ENCODE measurements around the gene LTBP2.

LTBP2 gene

DNA sequence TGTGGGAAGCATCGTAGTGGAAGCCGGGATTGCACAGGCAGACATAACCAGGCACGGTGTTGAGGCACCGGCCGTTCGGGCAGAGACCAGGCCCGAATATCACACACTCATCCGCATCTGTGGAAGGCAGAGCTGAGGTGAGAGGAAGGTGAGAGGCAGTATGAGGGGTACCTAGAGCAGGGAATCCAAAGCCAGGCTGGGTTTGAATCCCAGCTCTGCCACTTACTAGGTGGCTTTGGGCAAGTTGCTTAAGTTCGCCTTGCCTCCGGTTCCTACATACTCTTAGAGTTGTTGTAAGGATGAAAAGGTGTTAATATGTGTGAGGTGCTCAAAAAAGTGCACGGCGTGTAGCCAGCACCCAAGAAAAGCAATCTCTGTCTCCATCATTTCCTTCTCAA is 108.1 kb downstream of the LTBP2 start:
- no peak for DNase-seq

- DNase-seq, result no peak
Measured at GRCh38 chr14:74503291-74503937, 108.6 kb downstream of the LTBP2 start.

GRCh38 chr14:74502236-74503019 is 109.6 kb downstream of the LTBP2 start:
- DNase-seq, result no peak

- no peak for DNase-seq
Measured at GRCh38 chr14:74501691-74502090, 110.3 kb downstream of the LTBP2 start.

GRCh38 chr14:74501135-74501614 is 110.9 kb downstream of the LTBP2 start:
- DNase-seq, result no peak

DNA sequence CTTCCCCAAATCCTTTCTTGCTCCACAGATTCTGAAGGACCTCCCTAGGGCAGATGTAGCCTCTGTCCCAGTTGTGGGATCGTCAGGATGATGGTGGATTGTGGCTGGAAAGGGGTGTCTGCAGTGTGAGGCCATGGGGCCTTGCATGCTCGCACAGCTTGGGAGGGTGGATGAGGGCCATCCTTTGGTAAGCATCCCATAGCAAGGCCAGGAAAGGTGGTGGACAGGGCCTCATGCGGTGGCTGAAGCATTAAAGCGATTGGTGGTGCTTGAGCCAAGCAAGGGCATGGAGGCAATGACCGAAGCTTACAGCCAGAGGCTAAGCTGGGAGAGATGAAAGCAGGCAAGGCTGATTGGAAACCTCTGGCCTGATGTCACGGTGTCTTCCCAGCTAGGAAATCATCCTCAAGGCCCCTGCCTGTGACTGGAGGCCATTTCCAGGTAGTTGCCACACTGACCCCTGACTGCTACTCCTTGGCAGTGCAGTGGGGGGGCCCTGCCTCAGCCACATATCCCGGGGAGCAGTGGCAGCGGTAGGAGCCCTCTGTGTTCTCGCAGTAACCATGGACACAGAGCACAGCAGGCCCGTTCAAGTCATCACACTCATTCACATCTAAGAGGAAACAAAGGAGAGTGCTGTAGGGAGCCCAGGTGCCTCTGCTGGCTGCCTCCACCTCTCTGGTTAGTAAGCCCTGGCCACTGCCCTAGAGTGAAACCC is 111.5 kb downstream of the LTBP2 start:
- DNase-seq, result no peak

GRCh38 chr14:74495356-74495755 is 116.7 kb downstream of the LTBP2 start:
- no peak for DNase-seq

DNA sequence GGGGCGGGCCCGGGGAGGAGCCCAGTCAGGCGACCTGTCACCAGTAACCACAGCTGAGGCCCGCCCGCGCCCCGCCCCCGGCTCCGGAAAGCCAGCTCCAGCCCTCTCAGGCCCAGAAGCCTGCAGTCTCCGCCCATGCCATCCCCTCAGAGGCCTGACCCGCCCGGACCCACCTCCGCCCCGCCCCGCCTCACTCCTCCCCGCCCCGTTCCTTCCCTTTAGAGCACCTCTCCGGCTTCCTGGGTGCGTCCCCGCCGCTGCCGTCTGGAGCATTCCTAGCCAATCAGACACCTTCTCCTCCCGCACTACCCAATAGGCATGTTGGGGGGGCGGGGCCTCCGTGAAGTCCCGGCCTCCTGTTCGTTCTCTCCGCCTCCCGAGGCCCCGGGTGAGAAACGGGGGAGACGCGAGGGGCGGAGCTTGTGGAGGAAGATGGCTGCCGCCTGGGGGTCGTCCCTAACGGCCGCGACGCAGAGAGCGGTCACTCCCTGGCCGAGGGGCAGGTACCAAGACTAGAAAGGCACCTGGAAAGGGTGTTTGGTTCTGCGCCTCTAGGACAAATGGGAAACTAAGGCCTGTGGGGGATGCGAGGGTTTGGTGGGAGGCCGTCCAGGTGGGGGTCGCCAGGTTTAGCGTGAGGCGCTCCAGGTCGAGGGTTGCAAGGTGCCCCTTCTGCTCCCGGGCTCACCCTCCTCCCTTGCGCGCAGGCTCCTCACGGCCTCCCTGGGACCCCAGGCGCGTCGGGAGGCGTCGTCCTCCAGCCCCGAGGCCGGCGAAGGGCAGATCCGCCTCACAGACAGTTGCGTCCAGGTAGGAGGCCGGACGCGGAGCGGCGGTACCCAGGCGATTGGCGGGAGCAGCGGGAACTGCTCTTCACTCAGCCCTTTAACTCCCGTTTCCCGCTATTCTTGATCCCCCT is 118.4 kb downstream of the LTBP2 start, which contains the start of gene ISCA2:
ISCA2 (plus strand) TSS at position 423 of the 919 bp plus-strand sequence; CDS start at position 433, 10 bp downstream.
- DNase-seq, result peak; percentile 100

DNA sequence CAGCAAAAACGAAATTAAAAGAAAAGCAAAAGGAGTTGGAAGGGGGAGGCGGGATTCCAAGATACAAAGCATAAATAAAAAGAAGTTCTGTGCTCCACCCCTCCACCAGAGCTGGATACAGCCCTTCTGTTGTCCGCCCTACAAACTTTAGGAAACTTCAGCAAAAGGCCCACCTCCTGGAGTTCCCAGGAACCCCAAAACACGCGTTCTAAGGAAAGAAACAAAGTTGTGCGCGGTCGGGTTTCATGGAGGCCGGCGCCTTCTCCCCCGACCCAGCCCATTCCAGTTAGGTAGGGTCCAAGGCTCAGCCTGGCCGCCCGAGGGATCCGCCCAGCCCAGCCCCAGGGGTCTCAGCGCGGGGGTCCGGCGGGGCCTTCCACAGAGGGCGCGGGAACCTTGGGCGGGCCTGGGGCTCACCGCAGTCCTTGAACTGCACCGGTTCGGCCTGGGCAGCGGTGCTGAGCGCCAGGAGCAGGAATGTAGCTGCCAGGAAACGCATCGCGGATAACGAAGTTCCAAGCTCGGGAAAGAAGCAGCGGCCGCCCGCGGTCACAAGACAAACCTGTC is 119.2 kb downstream of the LTBP2 start, which contains the start of gene NPC2:
NPC2 (minus strand) TSS at position 530 of the 567 bp plus-strand sequence; CDS start at position 499, 31 bp downstream.
- DNase-seq, result no peak

DNA sequence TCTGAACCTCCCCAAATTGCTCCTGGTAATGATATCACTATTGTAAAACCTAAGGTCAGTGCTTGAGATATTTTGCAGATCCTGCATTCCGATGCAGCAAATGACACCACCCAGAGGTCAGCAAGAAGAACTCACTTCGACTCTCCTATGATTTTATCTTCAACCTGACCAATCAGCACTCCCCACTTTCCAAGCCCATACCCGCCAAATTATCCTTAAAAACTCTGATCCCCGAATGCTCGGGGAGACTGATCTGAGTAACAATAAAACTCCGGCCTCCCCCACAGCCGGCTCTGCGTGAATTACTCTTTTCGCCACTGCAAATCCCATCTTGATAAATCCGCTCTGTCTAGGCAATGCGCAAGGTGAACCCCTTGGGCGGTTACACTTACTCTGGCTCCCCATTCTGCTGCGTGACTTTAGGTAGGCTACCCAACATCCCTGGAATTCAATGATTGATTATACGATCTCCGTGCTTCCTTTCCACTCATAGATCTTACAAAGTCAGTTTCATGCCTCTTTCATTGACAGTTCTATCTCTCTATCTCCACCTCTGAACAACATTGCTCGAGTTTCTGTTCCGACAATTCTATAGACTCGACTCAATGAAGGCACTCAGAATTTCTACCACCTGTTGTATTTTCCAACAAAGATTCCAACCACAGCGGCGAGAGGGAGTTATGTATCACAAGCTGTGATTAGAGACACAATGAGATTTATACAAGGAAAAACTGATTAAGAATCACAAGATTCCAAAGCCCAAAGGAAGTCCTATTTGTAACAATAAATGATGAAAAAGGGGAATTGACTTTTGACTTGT is 119.9 kb downstream of the LTBP2 start:
- DNase-seq, result peak; percentile 24

GRCh38 chr14:74490486-74490885 is 121.6 kb downstream of the LTBP2 start:
- DNase-seq, result no peak

DNA sequence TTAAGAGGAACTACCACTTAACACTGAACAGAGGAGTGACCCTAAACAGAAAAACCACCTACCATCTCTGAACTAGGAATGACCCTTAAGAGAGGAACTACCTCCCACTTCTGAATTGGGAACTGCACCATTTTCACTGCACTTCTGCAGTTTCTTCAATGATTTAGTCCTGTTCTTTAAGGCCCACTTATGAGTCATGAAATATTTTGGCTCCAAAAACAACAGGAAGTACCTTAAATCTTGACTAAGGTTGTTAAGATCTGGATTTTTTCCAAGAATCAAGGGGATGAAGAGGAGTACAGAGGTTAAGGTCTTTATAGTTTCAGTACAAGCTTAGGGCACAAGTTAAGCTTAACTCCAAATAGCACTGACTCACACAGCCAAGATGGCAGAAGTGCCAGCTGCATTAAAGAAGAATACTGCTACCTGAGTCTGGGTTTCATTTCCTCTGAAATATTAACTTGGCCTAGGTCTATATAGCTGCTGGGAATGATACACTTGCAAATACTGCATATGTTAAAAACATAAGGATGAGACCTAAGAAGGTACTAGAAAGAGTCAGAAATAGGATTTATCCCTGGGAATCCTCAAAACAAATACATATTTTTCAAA is 123.1 kb downstream of the LTBP2 start:
- DNase-seq, result no peak

- no peak for DNase-seq
Measured at GRCh38 chr14:74486164-74486563, 125.9 kb downstream of the LTBP2 start.

DNA sequence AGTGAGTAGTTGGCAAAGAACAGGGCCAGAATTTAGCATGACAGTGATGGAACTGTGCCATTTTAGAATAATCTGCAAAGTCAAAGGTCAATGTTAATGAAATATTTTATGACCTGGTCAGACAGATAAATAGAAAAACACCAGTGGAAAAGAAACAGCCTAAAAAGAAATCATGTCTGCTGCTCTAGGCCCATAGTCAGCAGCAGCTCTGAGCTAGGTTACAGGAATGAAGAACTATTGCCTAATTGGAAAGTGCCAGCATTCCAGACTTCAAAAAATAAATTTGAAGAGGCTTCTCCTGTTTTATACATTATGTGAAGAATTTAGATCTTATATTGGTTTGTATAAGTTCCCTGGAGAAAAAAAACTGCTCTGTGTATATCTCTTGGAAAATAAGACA is 128.7 kb downstream of the LTBP2 start:
- DNase-seq, result no peak

DNA sequence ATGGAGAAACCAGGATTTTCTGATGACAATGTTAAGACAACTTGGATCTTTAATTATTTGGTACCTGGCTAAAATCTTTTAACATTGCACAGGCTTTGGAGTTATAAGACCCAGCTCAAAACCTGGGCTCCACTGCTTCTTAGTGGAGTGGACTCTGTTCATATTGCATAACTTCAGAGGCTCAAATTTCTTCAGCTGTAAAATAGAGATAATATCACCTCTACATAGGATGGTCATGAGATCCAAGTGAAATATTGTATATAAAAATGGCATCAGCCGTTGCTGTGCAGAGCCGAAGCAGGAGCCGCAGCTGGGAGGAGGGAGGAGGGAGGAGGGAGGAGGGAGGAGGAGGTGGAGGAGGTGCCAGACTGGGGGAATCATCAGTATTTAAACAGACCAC is 129.5 kb downstream of the LTBP2 start:
- no peak for DNase-seq

DNA sequence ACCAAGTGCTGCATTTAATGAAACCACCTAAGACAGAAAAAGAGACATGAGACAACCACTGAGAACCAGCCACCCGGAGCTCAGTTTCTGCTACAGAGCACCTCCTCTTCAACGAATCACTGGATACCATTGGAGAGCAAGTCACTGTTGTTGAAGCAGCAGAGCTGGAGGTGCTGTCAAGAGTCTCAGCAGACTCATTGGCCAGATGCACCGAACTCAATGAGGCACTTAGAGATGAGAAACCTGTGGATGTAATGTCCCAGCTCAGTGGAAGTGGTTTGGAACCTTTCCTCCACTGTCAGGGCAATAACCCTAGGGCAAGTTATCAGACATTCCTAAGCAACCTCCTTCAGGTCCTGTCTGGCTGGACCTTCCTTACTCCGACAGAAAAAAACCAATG is 132.0 kb downstream of the LTBP2 start:
- no peak for DNase-seq

DNA sequence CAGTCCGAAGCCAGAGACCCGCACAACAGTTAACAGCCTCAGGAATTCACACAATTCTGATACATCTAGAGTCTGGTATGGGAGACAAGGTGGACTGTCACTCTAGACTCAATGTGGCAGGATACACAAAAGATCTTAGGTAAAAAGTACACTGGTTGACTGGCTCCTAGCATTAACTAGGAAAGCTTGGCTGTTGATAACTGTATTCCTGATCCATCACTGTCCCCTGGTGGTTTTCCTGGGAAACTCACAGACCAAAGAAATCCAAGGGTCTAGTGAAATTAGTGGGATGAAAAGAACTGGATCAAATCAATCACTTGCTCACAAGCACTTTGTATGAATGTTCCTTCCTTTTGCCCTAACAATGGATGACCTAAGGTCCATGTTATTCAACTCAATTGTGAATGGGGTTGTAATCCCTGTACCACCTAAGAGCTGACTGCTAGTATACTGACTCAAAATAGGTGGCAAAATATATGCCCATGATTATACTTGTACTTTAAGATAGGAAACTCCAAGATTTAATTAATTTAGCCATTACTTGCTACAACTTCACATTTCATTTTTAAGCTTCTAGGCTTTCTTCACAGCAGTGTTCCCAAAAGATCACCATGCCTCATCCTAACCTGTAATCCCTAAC is 132.9 kb downstream of the LTBP2 start:
- no peak for DNase-seq

DNA sequence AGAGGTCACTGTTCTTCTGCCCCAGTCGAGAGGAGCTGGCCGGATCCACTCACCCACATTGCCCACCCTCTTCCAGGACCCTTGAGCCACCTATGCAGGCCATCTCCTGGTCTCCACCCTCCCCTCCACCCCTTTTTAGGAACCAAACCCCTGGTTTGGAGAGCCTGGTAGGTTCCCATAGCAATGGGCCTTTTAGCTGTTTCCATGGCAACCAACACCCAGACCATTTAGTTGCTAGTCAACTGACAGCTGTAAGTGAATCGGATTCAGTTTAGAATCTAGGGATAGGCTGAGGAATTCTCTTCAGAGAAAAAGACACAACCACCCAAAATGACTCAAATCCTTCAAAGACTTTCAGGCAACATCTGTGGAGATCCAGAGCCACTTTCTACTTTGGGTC is 135.4 kb downstream of the LTBP2 start:
- DNase-seq, result no peak

- DNase-seq, result no peak
Measured at GRCh38 chr14:74476107-74476506, 135.9 kb downstream of the LTBP2 start.

GRCh38 chr14:74475678-74476077 is 136.4 kb downstream of the LTBP2 start:
- no peak for DNase-seq

Data from CD4-positive, alpha-beta T cell treated with Interferon gamma for 1 hour (primary cell).